ENCODE measurements around the gene MYH14. TPM values are rescaled to one million over a fixed set of nuclear protein-coding genes. Genes with fewer than 3 reads are reported as not detected.
"Not testable (repeated sequence)": the region's sequence is repeated elsewhere in the genome, so short reads cannot be mapped to it uniquely, and the experiment has no call there.

Gene MYH14
- total RNA-seq, 1 donor from 2014 or later: not detected

DNA sequence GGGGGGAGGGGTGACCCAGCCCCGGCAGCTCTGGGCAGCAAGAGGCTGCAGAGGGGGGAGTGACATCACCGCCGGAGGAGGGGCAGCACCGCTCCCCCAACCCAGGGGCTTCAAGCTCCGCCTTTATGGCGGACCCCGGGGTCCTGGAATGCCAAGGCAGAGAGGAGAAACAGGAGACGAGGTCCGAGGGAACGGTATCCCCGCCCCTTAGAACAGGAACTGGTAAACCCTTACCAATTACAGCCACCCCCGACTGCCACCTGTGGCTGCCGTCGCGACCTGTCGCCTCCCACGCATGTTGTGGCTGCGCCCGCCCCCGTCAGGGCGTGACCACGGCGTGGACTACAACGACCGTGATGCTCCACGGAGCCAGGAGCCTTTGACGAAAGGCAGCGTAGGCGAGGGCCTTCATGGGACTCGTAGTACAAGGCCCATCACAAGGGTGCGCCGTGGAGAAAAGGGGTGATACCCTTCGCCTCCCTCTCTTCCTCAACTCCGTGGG is 129.9 kb downstream of the MYH14 start:
- intact Hi-C loops (cut with micrococcal nuclease): loop anchor here (1.0 kb wide), 1 partner anchor 8 kb away; no protein-coding TSS in a partner anchor
- peaks cover 3% of the 10 kb centered on the region for H3K9me3 Mint-ChIP-seq
- ChIA-PET POLR2A (interaction anchor here (0.7 to 10.6 kb wide), 17 partner anchors 8 to 472 kb away, joined by 3 to 408 read pairs (median 6); partner anchors contain the start of genes JOSD2, NR1H2, POLD1 and SPIB), CTCF (interaction anchor here (0.8 to 2.3 kb wide), 2 partner anchors 14 to 24 kb away, joined by 3 to 16 read pairs; no protein-coding TSS in a partner anchor)
- TF ChIP-seq, protein P1, sequence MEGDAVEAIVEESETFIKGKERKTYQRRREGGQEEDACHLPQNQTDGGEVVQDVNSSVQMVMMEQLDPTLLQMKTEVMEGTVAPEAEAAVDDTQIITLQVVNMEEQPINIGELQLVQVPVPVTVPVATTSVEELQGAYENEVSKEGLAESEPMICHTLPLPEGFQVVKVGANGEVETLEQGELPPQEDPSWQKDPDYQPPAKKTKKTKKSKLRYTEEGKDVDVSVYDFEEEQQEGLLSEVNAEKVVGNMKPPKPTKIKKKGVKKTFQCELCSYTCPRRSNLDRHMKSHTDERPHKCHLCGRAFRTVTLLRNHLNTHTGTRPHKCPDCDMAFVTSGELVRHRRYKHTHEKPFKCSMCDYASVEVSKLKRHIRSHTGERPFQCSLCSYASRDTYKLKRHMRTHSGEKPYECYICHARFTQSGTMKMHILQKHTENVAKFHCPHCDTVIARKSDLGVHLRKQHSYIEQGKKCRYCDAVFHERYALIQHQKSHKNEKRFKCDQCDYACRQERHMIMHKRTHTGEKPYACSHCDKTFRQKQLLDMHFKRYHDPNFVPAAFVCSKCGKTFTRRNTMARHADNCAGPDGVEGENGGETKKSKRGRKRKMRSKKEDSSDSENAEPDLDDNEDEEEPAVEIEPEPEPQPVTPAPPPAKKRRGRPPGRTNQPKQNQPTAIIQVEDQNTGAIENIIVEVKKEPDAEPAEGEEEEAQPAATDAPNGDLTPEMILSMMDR (IDR thresholded peaks at IDR 0.05): no peak
- peaks cover 54% of the 10 kb centered on the region for H3K36me3 Mint-ChIP-seq (ENCODE audit: low read depth)
- peak; percentile 48 for ATAC-seq (ENCODE audit: low read depth)
- peak; percentile 89 for DNase-seq
- peaks cover 82% of the 10 kb centered on the region for H3K4me1 Mint-ChIP-seq
- H3K27ac Mint-ChIP-seq: peak overlapping the region; percentile 91
- H3K4me3 Mint-ChIP-seq: peak overlapping the region; percentile 93
- H3K27me3 Mint-ChIP-seq: no peaks in the 10 kb centered on the region

DNA sequence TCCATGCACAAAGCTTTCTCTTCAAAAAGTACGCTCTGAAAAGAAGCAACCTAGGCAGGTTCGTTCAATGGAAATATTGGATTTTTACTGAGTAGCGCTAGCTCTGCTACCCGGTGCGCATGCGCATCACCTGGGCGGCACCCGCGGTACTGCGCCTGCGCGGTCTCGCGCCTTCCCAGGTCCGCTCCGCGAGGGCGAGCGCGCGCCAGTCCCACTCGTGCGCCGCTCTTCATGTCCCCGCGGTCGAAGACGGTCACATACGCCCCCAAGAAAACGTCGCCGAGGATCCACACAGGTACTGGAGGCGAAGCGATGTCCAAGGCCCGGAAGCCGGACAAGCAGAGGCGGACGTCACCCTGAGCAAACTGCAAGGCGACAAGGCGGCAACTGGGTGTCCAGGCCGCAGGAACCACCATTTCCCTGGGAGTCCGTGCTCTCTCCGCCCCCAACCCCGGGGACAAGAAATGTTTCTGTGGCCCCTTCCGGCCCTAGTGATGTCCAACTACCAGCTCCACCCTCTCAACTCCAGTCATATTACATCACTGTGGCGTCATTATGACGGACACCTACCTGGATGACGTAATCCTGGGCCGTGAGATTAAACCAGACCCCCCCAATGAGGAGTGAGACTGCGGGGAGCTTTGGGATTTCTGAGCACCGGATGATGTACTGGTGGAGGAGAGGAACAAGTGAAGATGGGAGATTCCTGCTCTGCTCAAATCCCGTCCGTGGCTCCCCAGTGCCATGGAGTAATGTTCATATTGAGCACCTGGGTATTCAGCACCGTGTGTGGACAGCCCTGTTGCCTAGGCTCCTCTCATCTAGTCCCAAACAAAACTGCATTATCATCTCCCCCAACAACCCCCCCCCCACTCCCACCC is 130.6 kb downstream of the MYH14 start:
- intact Hi-C loops (cut with micrococcal nuclease): loop anchor here (1.0 kb wide), 1 partner anchor 7 kb away; no protein-coding TSS in a partner anchor
- H3K27me3 Mint-ChIP-seq: no peaks in the 10 kb centered on the region
- H3K4me1 Mint-ChIP-seq: peaks cover 86% of the 10 kb centered on the region
- TF ChIP-seq, protein P1 (IDR thresholded peaks at IDR 0.05): no peak
- peaks cover 3% of the 10 kb centered on the region for H3K9me3 Mint-ChIP-seq
- peak overlapping the region; percentile 93 for H3K4me3 Mint-ChIP-seq
- H3K36me3 Mint-ChIP-seq (ENCODE audit: low read depth): peaks cover 57% of the 10 kb centered on the region
- ChIA-PET POLR2A (interaction anchor here (0.7 to 10.6 kb wide), 16 partner anchors 9 to 471 kb away, joined by 3 to 408 read pairs (median 6); partner anchors contain the start of genes JOSD2, NR1H2, POLD1 and SPIB), CTCF (interaction anchor here (1.3 to 2.3 kb wide), 2 partner anchors 24 to 127 kb away, joined by 3 to 16 read pairs; no protein-coding TSS in a partner anchor)
- ATAC-seq (ENCODE audit: low read depth): no peak
- DNase-seq: peak; percentile 85
- peak overlapping the region; percentile 91 for H3K27ac Mint-ChIP-seq

DNA sequence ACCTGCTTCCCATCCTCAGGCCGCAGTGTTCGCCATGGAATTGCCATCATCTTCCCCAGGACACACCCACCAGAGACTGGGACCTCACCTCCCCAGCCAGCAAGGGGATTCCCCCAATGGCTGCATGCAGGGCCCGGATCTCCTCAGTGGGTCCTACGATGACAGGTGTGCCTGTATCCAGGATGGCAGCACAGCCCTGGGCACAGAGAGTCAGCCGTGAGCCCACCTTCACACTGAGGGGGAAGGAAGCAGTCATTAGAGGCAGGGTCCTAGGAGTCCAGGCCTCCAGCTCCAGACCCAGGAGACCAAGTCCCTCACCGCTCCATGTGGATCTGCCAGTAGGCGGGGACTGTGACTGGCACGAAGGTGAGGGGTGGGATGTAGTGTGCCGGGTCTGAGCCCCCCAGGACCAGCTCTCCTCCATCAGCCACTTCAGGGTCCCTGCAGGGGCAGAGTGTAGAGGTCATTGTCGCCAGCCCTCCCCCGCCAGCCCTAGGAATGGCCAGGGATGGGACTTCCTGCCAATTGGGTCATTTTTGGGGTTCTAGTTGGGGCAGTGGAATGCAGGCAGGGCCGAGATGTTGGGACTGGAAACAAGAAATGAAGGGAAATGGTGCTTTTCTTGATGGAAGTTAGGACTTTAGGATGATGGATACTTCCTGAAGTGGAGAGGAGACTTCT is 131.5 kb downstream of the MYH14 start:
- CTCF ChIA-PET: interaction anchor here (1.1 to 2.3 kb wide), 3 partner anchors 9 to 126 kb away, joined by 3 to 16 read pairs (median 4); no protein-coding TSS in a partner anchor
- DNase-seq: no peak

DNA sequence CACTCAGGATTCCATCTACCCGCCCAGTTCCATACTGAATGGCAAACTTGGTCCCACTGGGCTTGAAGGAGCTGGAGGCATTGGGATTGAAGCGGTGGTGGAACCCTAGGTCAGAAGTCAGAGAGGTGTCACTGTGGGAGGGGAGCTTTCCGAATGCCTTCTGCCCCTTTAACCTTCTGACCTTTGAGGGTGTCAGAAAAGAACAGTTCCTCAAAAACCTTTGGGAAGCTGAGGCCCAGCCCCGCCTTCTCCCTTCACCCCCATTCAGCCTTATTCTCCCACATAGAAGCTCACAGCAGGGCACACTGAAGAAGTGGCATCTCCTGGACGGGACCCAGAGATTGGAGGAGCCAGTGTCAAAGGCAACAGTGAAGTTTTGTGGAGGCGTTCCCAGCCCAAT is 133.6 kb downstream of the MYH14 start:
- ATAC-seq (ENCODE audit: low read depth); DNase-seq; H3K27me3 Mint-ChIP-seq; H3K4me3 Mint-ChIP-seq; intact Hi-C loops (cut with micrococcal nuclease); H3K9me3 Mint-ChIP-seq; CTCF ChIA-PET: not testable (repeated sequence)
- Mint-ChIP-seq H3K27ac (peak overlapping the region; percentile 56), H3K36me3 (ENCODE audit: low read depth) (peaks cover 74% of the 10 kb centered on the region), H3K4me1 (peaks cover 88% of the 10 kb centered on the region)
- POLR2A ChIA-PET: interaction anchor here (0.6 kb wide), 1 partner anchor 78 kb away, joined by 4 read pairs; no protein-coding TSS in a partner anchor

More for the DNA sequence above, 131.5 kb downstream of the MYH14 start:
- H3K4me1 Mint-ChIP-seq: peaks cover 86% of the 10 kb centered on the region
- no peaks in the 10 kb centered on the region for H3K27me3 Mint-ChIP-seq
- ATAC-seq (ENCODE audit: low read depth): no peak
- H3K36me3 Mint-ChIP-seq (ENCODE audit: low read depth): peaks cover 62% of the 10 kb centered on the region
- intact Hi-C loops (cut with micrococcal nuclease): no loop called here
- H3K27ac Mint-ChIP-seq: peak overlapping the region; percentile 91
- POLR2A ChIA-PET: interaction anchor here (0.6 to 10.6 kb wide), 13 partner anchors 9 to 470 kb away, joined by 3 to 408 read pairs (median 7); partner anchors contain the start of genes NR1H2 and SPIB
- H3K9me3 Mint-ChIP-seq: no peaks in the 10 kb centered on the region
- peak overlapping the region; percentile 58 for H3K4me3 Mint-ChIP-seq
- TF ChIP-seq, protein P1 (IDR thresholded peaks at IDR 0.05): no peak

DNA sequence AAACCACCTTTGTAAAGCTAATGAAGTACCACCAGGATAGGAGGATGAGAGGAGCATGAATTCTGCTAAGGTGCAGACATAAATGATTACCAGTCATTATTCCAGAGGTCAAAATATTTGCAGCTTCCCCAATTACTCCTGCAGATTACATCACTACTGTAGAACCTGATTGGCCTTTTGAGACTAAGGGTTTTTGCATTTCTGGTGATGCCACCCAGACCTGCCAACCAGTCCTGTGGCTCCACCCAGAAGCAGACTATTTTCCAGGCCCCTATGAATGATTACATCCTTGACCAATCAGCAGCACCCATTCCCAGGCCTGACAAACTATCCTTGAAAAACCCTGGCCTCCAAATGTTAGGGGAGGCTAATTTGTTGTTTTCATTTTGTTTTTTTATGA is 136.9 kb downstream of the MYH14 start:
- peaks cover 81% of the 10 kb centered on the region for H3K4me1 Mint-ChIP-seq
- TF ChIP-seq, protein P1 (IDR thresholded peaks at IDR 0.05): no peak

More for the DNA sequence above, 136.9 kb downstream of the MYH14 start:
- ChIA-PET CTCF (interaction anchor here (0.7 to 3.4 kb wide), 6 partner anchors 12 to 121 kb away, joined by 3 to 18 read pairs (median 4); partner anchors contain the start of gene KCNC3), POLR2A (interaction anchor here (0.7 to 16.5 kb wide), 11 partner anchors 10 to 1262 kb away, joined by 3 to 408 read pairs (median 7); partner anchors contain the start of genes JOSD2, KCNC3, NAPSA and NR1H2)
- intact Hi-C loops (cut with micrococcal nuclease): loop anchor here (2.0 to 10.0 kb wide), 5 partner anchors 16 to 1006 kb away; partner anchors contain the start of genes CD37, CTU1 and NR1H2
- H3K36me3 Mint-ChIP-seq (ENCODE audit: low read depth): peaks cover 66% of the 10 kb centered on the region
- peak overlapping the region; percentile 92 for H3K27ac Mint-ChIP-seq
- no peaks in the 10 kb centered on the region for H3K27me3 Mint-ChIP-seq
- H3K9me3 Mint-ChIP-seq: no peaks in the 10 kb centered on the region
- DNase-seq (no peak), ATAC-seq (ENCODE audit: low read depth) (no peak)
- peak overlapping the region; percentile 81 for H3K4me3 Mint-ChIP-seq
